CD14-positive monocyte (primary cell): Measurements from ENCODE around the gene SLC4A8. TPM values are rescaled to one million over a fixed set of nuclear protein-coding genes. Genes with fewer than 3 reads are reported as not detected.
A peak's percentile ranks its signal among the peaks of the same experiment; 100 is the strongest.

Source experiments
- DNase-seq, 3 donors: peaks; one replicate each; pipeline ENCODE4 v3.0.0-alpha.2; 2011 to 2022
- H2AFZ ChIP-seq: 2 replicates; pipeline ENCODE4 v1.6.0; 2012; ENCODE audit warnings: mild to moderate bottlenecking, low read depth, low read length, inconsistent platforms; ENCODE audit not compliant: insufficient read depth, poor library complexity, severe bottlenecking
- H3K27ac ChIP-seq, 2 donors: 1 replicate in 1 of 2; 2 replicates in 1 of 2; pipeline ENCODE4 v1.5.1; 2012 to 2013; ENCODE audit warnings: low read length in 2 of 2, control low read depth in 1 of 2, inconsistent platforms in 1 of 2, low read depth in 1 of 2, mild to moderate bottlenecking in 1 of 2
- H3K27me3 ChIP-seq, 2 donors: one replicate each; pipeline versions ENCODE4 v1.6.0 to v1.6.1; 2011 to 2013; ENCODE audit warnings: low read length in 2 of 2; ENCODE audit not compliant: control insufficient read depth in 2 of 2, insufficient read depth in 2 of 2
- H3K36me3 ChIP-seq, 2 donors: replicated peaks in 1 of 2; 1 replicate in 1 of 2; 2 replicates in 1 of 2; pipeline versions ENCODE4 v1.5.1 to v1.6.1; 2012 to 2013; ENCODE audit warnings: low read length in 2 of 2, control low read depth in 1 of 2, inconsistent platforms in 1 of 2, mild to moderate bottlenecking in 1 of 2; ENCODE audit not compliant: insufficient read depth in 2 of 2, control insufficient read depth in 1 of 2
- H3K4me1 ChIP-seq, 2 donors: 1 replicate in 1 of 2; 2 replicates in 1 of 2; pipeline versions ENCODE4 v1.5.1 to v1.6.1; 2012 to 2013; ENCODE audit warnings: low read length in 2 of 2, control low read depth in 1 of 2, inconsistent platforms in 1 of 2, mild to moderate bottlenecking in 1 of 2, moderate library complexity in 1 of 2; ENCODE audit not compliant: insufficient read depth in 2 of 2, control insufficient read depth in 1 of 2
- H3K4me2 ChIP-seq: replicated peaks from 2 replicates; pipeline ENCODE3; 2012; ENCODE audit warnings: low read length, moderate library complexity, mild to moderate bottlenecking; ENCODE audit not compliant: poor library complexity, severe bottlenecking; ENCODE audit errors: extremely low read depth
- H3K4me3 ChIP-seq, 3 experiments: fragments of 200-600 bp in 1 of 3; sonication (generic) in 1 of 3; replicated peaks in 1 of 3; 1 replicate in 2 of 3; 2 replicates in 1 of 3; pipeline ENCODE4 v1.5.1; 2011 to 2013; ENCODE audit warnings: low read length in 3 of 3, mild to moderate bottlenecking in 3 of 3, control low read depth in 2 of 3, low read depth in 2 of 3, inconsistent platforms in 1 of 3, moderate library complexity in 1 of 3
- H3K79me2 ChIP-seq: 2 replicates; pipeline ENCODE4 v1.6.0; 2012; ENCODE audit warnings: mild to moderate bottlenecking, control low read depth, inconsistent platforms, low read length, moderate library complexity; ENCODE audit not compliant: insufficient read depth
- H3K9ac ChIP-seq: 2 replicates; pipeline ENCODE4 v1.6.0; 2017; ENCODE audit warnings: low read length, mild to moderate bottlenecking; ENCODE audit not compliant: insufficient read depth, poor library complexity, severe bottlenecking
- H3K9me3 ChIP-seq, 2 donors: replicated peaks in 1 of 2; 1 replicate in 1 of 2; 2 replicates in 1 of 2; pipeline versions ENCODE4 v1.5.1 to v1.6.1; 2012 to 2013; ENCODE audit warnings: low read length in 2 of 2, control low read depth in 1 of 2; ENCODE audit not compliant: control insufficient read depth in 1 of 2, insufficient read depth in 1 of 2
- H4K20me1 ChIP-seq: 2 replicates; pipeline ENCODE4 v1.6.0; 2012; ENCODE audit warnings: mild to moderate bottlenecking, low read length, control low read depth, moderate library complexity; ENCODE audit not compliant: insufficient read depth
- H3K27ac Mint-ChIP-seq, 7 donors: one replicate each; pipeline ENCODE4 v1.8.0; 2020; ENCODE audit warnings: mild to moderate bottlenecking in 7 of 7, mixed read lengths in 7 of 7, moderate library complexity in 6 of 7, inconsistent platforms in 2 of 7
- H3K27me3 Mint-ChIP-seq, 3 donors: one replicate each; pipeline ENCODE4 v1.8.0; 2021 to 2022; ENCODE audit warnings: low read depth in 3 of 3, mild to moderate bottlenecking in 3 of 3, mixed read lengths in 3 of 3, moderate library complexity in 3 of 3, inconsistent platforms in 1 of 3
- H3K36me3 Mint-ChIP-seq, 2 donors: one replicate each; pipeline ENCODE4 v1.8.0; 2020; ENCODE audit warnings: mixed read lengths in 2 of 2, inconsistent platforms in 1 of 2, mild to moderate bottlenecking in 1 of 2
- H3K4me1 Mint-ChIP-seq: one replicate; pipeline ENCODE4 v1.8.0; 2020; ENCODE audit warnings: mild to moderate bottlenecking, mixed read lengths
- H3K4me3 Mint-ChIP-seq, 2 donors: one replicate each; pipeline ENCODE4 v1.8.0; 2020; ENCODE audit warnings: mild to moderate bottlenecking in 2 of 2, mixed read lengths in 2 of 2, moderate library complexity in 1 of 2
- H3K9me3 Mint-ChIP-seq, 7 donors: one replicate each; pipeline ENCODE4 v1.8.0; 2020 to 2022; ENCODE audit warnings: mixed read lengths in 7 of 7, mild to moderate bottlenecking in 6 of 7, moderate library complexity in 6 of 7, inconsistent platforms in 2 of 7
- WGBS: methylation state at CpG from one replicate; pipeline ENCODE4 v1.1.5; 2013; ENCODE audit warnings: missing lambda C conversion rate; ENCODE audit not compliant: insufficient coverage; 5-methylcytosine and 5-hydroxymethylcytosine counted together
- intact Hi-C, 2 donors: fragments of 100-400 bp; cut with micrococcal nuclease; formaldehyde crosslinking; loops; one replicate each; pipeline versions ENCODE4 v1.15.0 to v1.15.1; 2023
- polyA plus RNA-seq, 3 donors: library from polyadenylated mRNA; depleted of rRNA in 1 of 3; unstranded in 2 of 3; stranded (reverse) in 1 of 3; fragments of 300-500 nt in 2 of 3; fragments of >200 nt in 1 of 3; fragmentation: Illumina TruSeq in 2 of 3; gene quantifications; 1 replicate in 2 of 3; 2 replicates in 1 of 3; pipeline ENCODE4 v1.2.3, GENCODE V29; 2012 to 2021
- TF ChIP-seq, protein P1 (sequence below): fragments of 200-600 bp; IDR thresholded peaks from one replicate; pipeline ENCODE4 v1.8.0; 2022; ENCODE audit warnings: antibody characterized with exemption, mild to moderate bottlenecking

SLC4A8 gene
- polyA plus RNA-seq, 3 donors = 1.9 to 5.4 (median 2.3) TPM

DNA sequence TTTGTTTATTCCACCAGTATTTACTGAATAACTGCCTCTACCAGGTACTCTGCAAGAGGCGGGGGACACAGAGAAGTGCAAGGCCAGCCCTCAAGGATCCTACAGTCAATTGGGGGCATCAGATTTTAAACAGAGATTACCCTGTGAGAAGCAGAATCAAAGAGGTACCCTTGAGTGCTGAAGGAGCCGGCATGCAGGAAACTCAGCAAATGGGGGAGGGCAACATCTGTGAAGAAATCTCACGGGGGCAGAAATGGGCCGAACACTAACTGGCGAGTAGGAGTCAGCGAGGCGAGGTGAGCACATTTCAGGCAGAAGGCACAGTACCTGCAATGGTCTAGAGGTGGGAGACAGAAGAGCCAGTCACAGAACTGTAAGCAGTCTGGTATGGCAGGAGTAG is 42.5 kb upstream of the SLC4A8 start:
- Mint-ChIP-seq H3K4me3 (no peak overlapping the region), H3K9me3 (no peaks in the 10 kb centered on the region), H3K27me3 (peaks cover 0 to 8% (median 1%) of the 10 kb centered on the region in 3 donors), H3K36me3 (peaks cover 79% of the 10 kb centered on the region in 2 donors), H3K27ac (peak overlapping the region in 1 of 7 donors; percentile 34), H3K4me1 (peaks cover 4% of the 10 kb centered on the region)
- Histone ChIP-seq H3K4me2 (no peak overlapping the region), H2AFZ (no peak overlapping the region), H3K27me3 (no peaks in the 10 kb centered on the region), H3K9me3 (no peaks in the 10 kb centered on the region), H3K36me3 (peaks cover 46 to 71% of the 10 kb centered on the region in 2 donors), H4K20me1 (peaks cover 6% of the 10 kb centered on the region), H3K27ac (no peak overlapping the region), H3K4me1 (no peaks in the 10 kb centered on the region), H3K9ac (no peak overlapping the region), H3K4me3 (no peak overlapping the region), H3K79me2 (peaks cover 2% of the 10 kb centered on the region)
- DNase-seq = no peak
- TF ChIP-seq, protein P1, sequence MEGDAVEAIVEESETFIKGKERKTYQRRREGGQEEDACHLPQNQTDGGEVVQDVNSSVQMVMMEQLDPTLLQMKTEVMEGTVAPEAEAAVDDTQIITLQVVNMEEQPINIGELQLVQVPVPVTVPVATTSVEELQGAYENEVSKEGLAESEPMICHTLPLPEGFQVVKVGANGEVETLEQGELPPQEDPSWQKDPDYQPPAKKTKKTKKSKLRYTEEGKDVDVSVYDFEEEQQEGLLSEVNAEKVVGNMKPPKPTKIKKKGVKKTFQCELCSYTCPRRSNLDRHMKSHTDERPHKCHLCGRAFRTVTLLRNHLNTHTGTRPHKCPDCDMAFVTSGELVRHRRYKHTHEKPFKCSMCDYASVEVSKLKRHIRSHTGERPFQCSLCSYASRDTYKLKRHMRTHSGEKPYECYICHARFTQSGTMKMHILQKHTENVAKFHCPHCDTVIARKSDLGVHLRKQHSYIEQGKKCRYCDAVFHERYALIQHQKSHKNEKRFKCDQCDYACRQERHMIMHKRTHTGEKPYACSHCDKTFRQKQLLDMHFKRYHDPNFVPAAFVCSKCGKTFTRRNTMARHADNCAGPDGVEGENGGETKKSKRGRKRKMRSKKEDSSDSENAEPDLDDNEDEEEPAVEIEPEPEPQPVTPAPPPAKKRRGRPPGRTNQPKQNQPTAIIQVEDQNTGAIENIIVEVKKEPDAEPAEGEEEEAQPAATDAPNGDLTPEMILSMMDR = no peak
- 85% methylated on average over 6 of the region's 7 CpGs for WGBS
- intact Hi-C loops = no loop called here

DNA sequence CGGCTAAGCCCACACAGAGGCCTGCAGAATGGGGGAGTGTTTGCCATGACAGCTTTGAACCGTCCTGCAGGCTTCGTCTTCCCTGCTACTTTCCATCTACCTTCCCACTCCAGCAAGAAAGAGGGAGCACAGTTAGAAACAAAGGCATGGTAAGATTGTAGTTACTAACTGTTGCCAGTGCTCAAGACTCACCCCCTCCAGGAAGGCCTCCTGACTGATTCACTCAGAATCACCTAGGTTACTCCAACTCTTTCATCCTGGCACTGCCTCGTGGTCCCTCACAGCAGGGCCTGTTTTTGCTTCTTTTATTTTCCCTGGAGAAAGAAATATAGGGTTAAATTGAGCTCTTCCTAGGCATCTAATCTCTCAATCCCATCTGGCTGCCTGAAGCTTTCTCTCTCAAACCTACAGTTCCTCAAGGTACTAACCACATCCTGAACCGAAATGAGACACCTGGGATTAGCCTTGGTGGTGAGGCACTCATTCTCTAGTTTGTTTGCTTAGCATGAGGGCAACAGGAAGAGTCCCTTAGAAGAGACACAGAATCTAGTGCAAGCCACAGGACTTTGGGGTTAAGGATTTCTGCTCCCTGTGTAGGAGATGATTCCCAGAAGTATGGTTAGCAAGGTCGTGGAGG is 41.2 kb upstream of the SLC4A8 start:
- Histone ChIP-seq H3K27ac (no peak overlapping the region), H3K4me1 (peaks cover 11% of the 10 kb centered on the region in 2 donors), H3K36me3 (peaks cover 34 to 59% of the 10 kb centered on the region in 2 donors), H3K9me3 (no peaks in the 10 kb centered on the region), H3K27me3 (no peaks in the 10 kb centered on the region), H2AFZ (no peak overlapping the region), H3K4me2 (no peak overlapping the region), H3K9ac (no peak overlapping the region), H3K4me3 (no peak overlapping the region), H4K20me1 (peaks cover 6% of the 10 kb centered on the region), H3K79me2 (peaks cover 2% of the 10 kb centered on the region)
- Mint-ChIP-seq H3K27me3 (peaks cover 0 to 6% (median 1%) of the 10 kb centered on the region in 3 donors), H3K9me3 (no peaks in the 10 kb centered on the region), H3K27ac (no peak overlapping the region), H3K36me3 (peaks cover 67% of the 10 kb centered on the region in 2 donors), H3K4me1 (peaks cover 15% of the 10 kb centered on the region), H3K4me3 (no peak overlapping the region)
- no peak for DNase-seq
- 20% methylated on average over 1 of the region's 6 CpGs for WGBS
- TF ChIP-seq, protein P1 = no peak
- intact Hi-C loops = no loop called here
